Pancreas (tissue), 10 donors: ENCODE data around the gene TWSG1. TPM values are rescaled to one million over a fixed set of nuclear protein-coding genes. Genes with fewer than 3 reads are reported as not detected.

Source experiments
- ATAC-seq, 4 donors: fragments of 200-7000 bp; cut with Tn5 transposase; one replicate each; pipeline versions ENCODE4 v1.8.0 to v1.9.1; 2020; ENCODE audit warnings: mild to moderate bottlenecking in 4 of 4, moderate library complexity in 4 of 4
- DNase-seq, 6 donors: peaks; one replicate each; pipeline ENCODE4 v3.0.0-alpha.2; 2020
- FAIRE-seq: peaks from 2 replicates; lab custom pipeline; 2012; peaks lifted over from hg19 to GRCh38; lab: Jason Lieb, UNC
- H3K27ac ChIP-seq, 4 donors: fragments of 200-600 bp; sonication (generic); 1 replicate in 3 of 4; 2 replicates in 1 of 4; pipeline versions ENCODE4 v1.5.0 to v1.8.0; 2020
- H3K27me3 ChIP-seq, 4 donors: fragments of 200-600 bp; one replicate each; pipeline ENCODE4 v1.8.0; 2021
- H3K36me3 ChIP-seq, 3 donors: fragments of 200-600 bp; sonication (generic) in 1 of 3; one replicate each; pipeline versions ENCODE4 v1.5.0 to v1.8.0; 2020 to 2021
- H3K4me1 ChIP-seq, 3 donors: fragments of 200-600 bp; one replicate each; pipeline ENCODE4 v1.8.0; 2021
- H3K4me3 ChIP-seq, 4 donors: fragments of 200-600 bp; sonication (generic) in 2 of 4; one replicate each; pipeline versions ENCODE4 v1.5.0 to v1.8.0; 2020 to 2021
- H3K9me3 ChIP-seq, 4 donors: fragments of 200-600 bp; one replicate each; pipeline ENCODE4 v1.8.0; 2021
- CTCF ChIP-seq, 4 donors: fragments of 200-600 bp; sonication (generic) in 3 of 4; IDR thresholded peaks; one replicate each; pipeline versions ENCODE4 v1.5.0 to v1.8.0; 2021; ENCODE audit warnings: antibody characterized with exemption in 4 of 4
- WGBS, 2 donors: extraction: QIAGEN DNeasy Blood & Tissue Kit; methylation state at CpG; one replicate each; pipeline ENCODE4 v1.1.7; 2013; 5-methylcytosine and 5-hydroxymethylcytosine counted together
- intact Hi-C, 3 donors: fragments of 100-400 bp; cut with DNase I; formaldehyde crosslinking; loops; one replicate each; pipeline versions ENCODE4 v1.11.1 to v1.14.2; 2022
- polyA plus RNA-seq, 2 donors: library from polyadenylated mRNA; stranded (reverse); fragments of 200-250 nt; gene quantifications; one replicate each; pipeline ENCODE4 v1.2.3, GENCODE V29; 2013
- total RNA-seq, 6 donors: library from RNA; stranded (reverse); fragmentation: NEBNext Ultra II Directional in 4 of 6; extraction: Animal tissue kit (Norgen Biotek cat#: 25700) in 4 of 6; gene quantifications; one replicate each; pipeline versions ENCODE4 v1.2.1 to v1.2.4, GENCODE V29; 2021 to 2023
- donor health status: healthy with polysubstance abuse.
- donor health status: DM: no; HTN: no; CAD: no; lungs with moderate emphysema.
- donor health status: DM: no; HTN: no; CAD: no.
- donor health status: control.
- donor health status: control.
- donor health status: Bipolar disorder and iron deficiency.
- donor health status: DM: yes; HTN: yes; CAD: no.
- donor health status: DM: no; HTN: no; CAD: no.
- donor health status: DM: no; HTN: no; CAD: no.
- donor health status: DM: yes; HTN: yes; CAD: no.

Gene TWSG1
- 10 to 100 TPM in 2 of 6 donors, 1 to 10 TPM in 4; 4.1 to 13.7 (median 6.1) TPM for total RNA-seq
- 1 to 10 TPM; 2.5 to 7.0 TPM for polyA plus RNA-seq

- TF ChIP-seq CTCF (IDR thresholded peaks at IDR 0.05) = peak in 2 of 4 donors; percentile 10 to 23
These were observed at the start of gene TWSG1 for GRCh38 chr18:9334329-9334972. TSS of gene TWSG1 (plus strand) at chr18:9334773. CDS start at chr18:9337230, 2,457 bp downstream.

GRCh38 chr18:9285604-9286003 lies 49.0 kb upstream of the TWSG1 start:
- WGBS, 2 donors = 92 to 97% methylated on average over 2 of the region's 2 CpGs
- no peak for TF ChIP-seq CTCF (IDR thresholded peaks at IDR 0.05)
- no peaks in the 10 kb centered on the region for H3K4me1 ChIP-seq
- no peaks in the 10 kb centered on the region for H3K9me3 ChIP-seq
- H3K36me3 ChIP-seq = no peaks in the 10 kb centered on the region
- intact Hi-C loops = no loop called here
- H3K27me3 ChIP-seq = no peaks in the 10 kb centered on the region
- ATAC-seq (no peak), DNase-seq (no peak), FAIRE-seq (no peak)
- no peak overlapping the region for H3K4me3 ChIP-seq
- H3K27ac ChIP-seq = no peak overlapping the region

More at GRCh38 chr18:9334329-9334972, at the start of gene TWSG1:
- peak within 1 kb of the TSS; percentile 56 to 80 (median 72) for H3K27ac ChIP-seq
- DNase-seq = peak; percentile 92 to 98 (median 94)
- FAIRE-seq = no peak
- H3K9me3 ChIP-seq = no peaks in the 10 kb centered on the region
- no peaks in the 10 kb centered on the region for H3K36me3 ChIP-seq
- no peaks in the 10 kb centered on the region for H3K27me3 ChIP-seq
- peak within 1 kb of the TSS; percentile 76 to 94 (median 86) for H3K4me3 ChIP-seq
- ATAC-seq = peak; percentile 91 to 96 (median 92)
- peaks cover 0 to 9% (median 5%) of the 10 kb centered on the region in 3 donors for H3K4me1 ChIP-seq
- intact Hi-C loops = loop anchor here in 1 of 3 donors (10.0 kb wide), 1 partner anchor 260 kb away; no protein-coding TSS in a partner anchor
- WGBS, 2 donors = 0 to 1% methylated on average over 34 to 67 of the region's 67 CpGs

- Histone ChIP-seq H3K4me3 (no peak overlapping the region), H3K9me3 (no peaks in the 10 kb centered on the region), H3K4me1 (no peaks in the 10 kb centered on the region), H3K36me3 (no peaks in the 10 kb centered on the region), H3K27me3 (no peaks in the 10 kb centered on the region), H3K27ac (no peak overlapping the region)
- no peak for TF ChIP-seq CTCF (IDR thresholded peaks at IDR 0.05)
- no peak for FAIRE-seq
- ATAC-seq = no peak
- WGBS, 2 donors = 72 to 86% methylated on average over 7 of the region's 7 CpGs
- intact Hi-C loops = no loop called here
- no peak for DNase-seq
These were observed 47.5 kb upstream of the TWSG1 start for GRCh38 chr18:9287036-9287435.

DNA sequence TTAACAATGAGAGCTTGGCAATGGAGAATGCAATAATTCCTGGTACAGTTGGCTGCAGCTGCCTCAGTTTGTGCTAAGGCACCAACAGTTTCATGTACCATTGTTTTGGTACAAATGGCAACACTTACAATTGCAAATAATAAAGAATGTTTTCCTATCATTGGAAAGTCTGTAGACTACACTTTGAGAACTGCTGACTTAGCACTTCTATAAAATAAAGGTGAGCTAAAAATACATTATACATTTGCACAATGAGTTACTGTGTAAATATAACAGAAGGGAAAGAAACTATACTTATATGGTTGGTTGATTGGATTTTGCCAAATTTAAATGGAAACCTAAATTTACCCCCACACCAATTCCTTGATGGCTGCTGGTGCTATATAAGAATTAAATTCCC lies 44.9 kb upstream of the TWSG1 start:
- DNase-seq (no peak), ATAC-seq (no peak), FAIRE-seq (no peak)
- intact Hi-C loops = no loop called here
- no peaks in the 10 kb centered on the region for H3K27me3 ChIP-seq
- TF ChIP-seq CTCF (IDR thresholded peaks at IDR 0.05) = no peak
- no peak overlapping the region for H3K4me3 ChIP-seq
- no peaks in the 10 kb centered on the region for H3K36me3 ChIP-seq
- no peak overlapping the region for H3K27ac ChIP-seq
- no peaks in the 10 kb centered on the region for H3K9me3 ChIP-seq
- no peaks in the 10 kb centered on the region for H3K4me1 ChIP-seq

- Histone ChIP-seq H3K27ac (no peak overlapping the region), H3K27me3 (no peaks in the 10 kb centered on the region), H3K36me3 (no peaks in the 10 kb centered on the region), H3K4me1 (no peaks in the 10 kb centered on the region), H3K4me3 (no peak overlapping the region), H3K9me3 (no peaks in the 10 kb centered on the region)
- DNase-seq (no peak), FAIRE-seq (no peak), ATAC-seq (no peak)
- no peak for TF ChIP-seq CTCF (IDR thresholded peaks at IDR 0.05)
- intact Hi-C loops = no loop called here
These were observed 44.4 kb upstream of the TWSG1 start for GRCh38 chr18:9290156-9290555.
